Measurements from ENCODE around the gene ZNF622.

Gene ZNF622

GRCh38 chr5:16465544-16466432, at the start of gene ZNF622:
TSS of gene ZNF622 (minus strand) at chr5:16465800. CDS start at chr5:16465665, 135 bp downstream.
- H3K4me1 ChIP-seq (ENCODE audit: control insufficient read depth, low read depth, low read length): peaks cover 4% of the 10 kb centered on the region
- peak within 1 kb of the TSS; percentile 96 for H3K4me3 ChIP-seq (ENCODE audit: low read length)
- H3K36me3 ChIP-seq (ENCODE audit: control insufficient read depth, low read depth, low read length): peaks cover 28% of the 10 kb centered on the region
- no peak within 1 kb of the TSS for H3K27ac ChIP-seq (ENCODE audit: low read length)
- H3K27me3 ChIP-seq (ENCODE audit: control insufficient read depth, insufficient read depth, low read length): no peaks in the 10 kb centered on the region
- H3K9ac ChIP-seq (ENCODE audit: low read length): peak within 1 kb of the TSS; percentile 81
- no peaks in the 10 kb centered on the region for H3K9me3 ChIP-seq (ENCODE audit: control insufficient read depth, low read depth, low read length)

- peaks cover 12% of the 10 kb centered on the region for H3K4me1 ChIP-seq (ENCODE audit: control insufficient read depth, low read depth, low read length)
- H3K9me3 ChIP-seq (ENCODE audit: control insufficient read depth, low read depth, low read length): no peaks in the 10 kb centered on the region
- no peak overlapping the region for H3K27ac ChIP-seq (ENCODE audit: low read length)
- H3K4me3 ChIP-seq (ENCODE audit: low read length): no peak overlapping the region
- no peak overlapping the region for H3K9ac ChIP-seq (ENCODE audit: low read length)
- H3K27me3 ChIP-seq (ENCODE audit: control insufficient read depth, insufficient read depth, low read length): no peaks in the 10 kb centered on the region
- H3K36me3 ChIP-seq (ENCODE audit: control insufficient read depth, low read depth, low read length): no peaks in the 10 kb centered on the region
These were observed 44.5 kb upstream of the ZNF622 start for GRCh38 chr5:16510098-16510497.

DNA sequence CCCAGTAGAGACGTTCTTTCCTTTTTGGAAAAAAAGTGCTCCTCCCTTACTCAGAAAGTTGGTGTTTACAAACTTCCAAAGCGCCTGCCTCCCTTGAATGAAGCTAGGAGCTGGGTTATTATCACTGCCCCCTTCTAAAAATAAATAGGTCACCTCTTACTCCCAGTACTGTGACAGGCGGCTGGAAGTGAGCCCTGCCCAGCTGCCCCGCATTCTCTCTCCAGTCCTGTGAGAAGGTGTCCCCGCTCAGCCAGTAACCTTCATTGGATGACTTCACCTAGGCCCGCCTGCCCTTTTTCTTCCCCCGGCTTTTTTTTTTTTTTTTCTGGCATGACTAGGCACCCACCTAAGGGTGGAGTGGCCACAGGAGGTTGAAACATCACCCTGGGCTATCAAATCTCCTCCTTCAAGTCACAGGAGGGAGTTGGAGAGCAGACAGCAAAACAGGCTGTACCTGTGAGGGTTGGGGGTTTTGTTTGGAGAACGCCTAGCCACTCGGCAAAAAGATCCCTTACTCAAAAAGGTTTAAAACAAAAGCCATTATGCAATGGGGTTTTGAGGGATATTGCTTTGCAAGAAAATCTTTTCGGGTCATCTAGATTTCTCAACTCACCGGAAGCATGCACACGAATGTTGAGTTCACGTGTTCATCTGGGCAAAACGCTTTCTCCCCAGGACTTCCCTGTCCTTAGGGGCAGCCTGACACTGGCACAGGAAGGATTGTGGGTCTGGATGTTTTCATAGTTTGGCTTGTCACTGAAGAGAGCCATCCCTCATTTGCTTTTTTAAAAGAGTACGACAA, 43.3 kb upstream of the ZNF622 start:
- no peaks in the 10 kb centered on the region for H3K9me3 ChIP-seq (ENCODE audit: control insufficient read depth, low read depth, low read length)
- H3K27ac ChIP-seq (ENCODE audit: low read length): no peak overlapping the region
- peak overlapping the region; percentile 22 for H3K9ac ChIP-seq (ENCODE audit: low read length)
- H3K4me3 ChIP-seq (ENCODE audit: low read length): no peak overlapping the region
- no peaks in the 10 kb centered on the region for H3K36me3 ChIP-seq (ENCODE audit: control insufficient read depth, low read depth, low read length)
- H3K4me1 ChIP-seq (ENCODE audit: control insufficient read depth, low read depth, low read length): peaks cover 12% of the 10 kb centered on the region
- H3K27me3 ChIP-seq (ENCODE audit: control insufficient read depth, insufficient read depth, low read length): no peaks in the 10 kb centered on the region

DNA sequence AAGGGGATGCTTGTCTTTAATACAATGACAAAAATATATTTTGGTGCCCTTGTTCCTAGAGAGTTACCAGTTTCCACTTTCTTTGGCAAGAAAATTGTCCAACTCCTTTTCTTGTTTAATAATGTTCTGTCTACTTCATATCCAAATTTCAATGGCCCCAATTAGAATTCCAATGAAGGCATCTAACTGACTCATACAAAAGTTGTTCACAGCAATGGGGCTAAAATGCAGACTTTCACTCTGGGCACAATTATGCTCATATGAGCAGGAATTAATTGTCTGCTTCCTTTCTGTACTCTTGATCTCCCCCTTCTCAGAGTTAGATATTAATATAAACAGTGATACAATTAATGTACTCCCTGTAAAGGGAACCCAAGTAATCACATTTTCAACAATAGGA, 42.1 kb upstream of the ZNF622 start:
- Histone ChIP-seq H3K9ac (ENCODE audit: low read length) (no peak overlapping the region), H3K4me3 (ENCODE audit: low read length) (no peak overlapping the region), H3K9me3 (ENCODE audit: control insufficient read depth, low read depth, low read length) (no peaks in the 10 kb centered on the region), H3K36me3 (ENCODE audit: control insufficient read depth, low read depth, low read length) (no peaks in the 10 kb centered on the region), H3K27me3 (ENCODE audit: control insufficient read depth, insufficient read depth, low read length) (no peaks in the 10 kb centered on the region), H3K27ac (ENCODE audit: low read length) (no peak overlapping the region), H3K4me1 (ENCODE audit: control insufficient read depth, low read depth, low read length) (peaks cover 12% of the 10 kb centered on the region)

DNA sequence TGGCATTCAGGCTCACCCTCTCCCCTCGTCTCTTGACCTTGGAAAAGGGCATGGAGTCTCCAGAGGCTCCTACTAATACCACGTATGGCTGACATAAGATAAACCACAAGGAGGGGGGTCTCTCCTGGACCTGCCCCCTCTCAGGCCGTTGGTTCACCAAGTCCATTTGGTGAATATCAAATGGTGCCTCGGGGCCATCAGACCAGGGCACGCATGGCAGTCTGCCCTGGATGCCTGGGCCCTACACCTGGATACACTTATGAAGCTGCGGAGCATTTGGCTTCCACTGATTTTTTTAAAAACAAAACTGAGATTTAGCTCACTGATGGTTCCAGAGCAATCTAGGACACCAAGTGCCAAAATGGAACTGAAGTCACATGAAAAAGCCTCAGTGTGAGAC, 40.3 kb upstream of the ZNF622 start:
- H3K27ac ChIP-seq (ENCODE audit: low read length): no peak overlapping the region
- peaks cover 12% of the 10 kb centered on the region for H3K4me1 ChIP-seq (ENCODE audit: control insufficient read depth, low read depth, low read length)
- no peak overlapping the region for H3K9ac ChIP-seq (ENCODE audit: low read length)
- no peaks in the 10 kb centered on the region for H3K9me3 ChIP-seq (ENCODE audit: control insufficient read depth, low read depth, low read length)
- no peaks in the 10 kb centered on the region for H3K27me3 ChIP-seq (ENCODE audit: control insufficient read depth, insufficient read depth, low read length)
- H3K4me3 ChIP-seq (ENCODE audit: low read length): no peak overlapping the region
- H3K36me3 ChIP-seq (ENCODE audit: control insufficient read depth, low read depth, low read length): no peaks in the 10 kb centered on the region

DNA sequence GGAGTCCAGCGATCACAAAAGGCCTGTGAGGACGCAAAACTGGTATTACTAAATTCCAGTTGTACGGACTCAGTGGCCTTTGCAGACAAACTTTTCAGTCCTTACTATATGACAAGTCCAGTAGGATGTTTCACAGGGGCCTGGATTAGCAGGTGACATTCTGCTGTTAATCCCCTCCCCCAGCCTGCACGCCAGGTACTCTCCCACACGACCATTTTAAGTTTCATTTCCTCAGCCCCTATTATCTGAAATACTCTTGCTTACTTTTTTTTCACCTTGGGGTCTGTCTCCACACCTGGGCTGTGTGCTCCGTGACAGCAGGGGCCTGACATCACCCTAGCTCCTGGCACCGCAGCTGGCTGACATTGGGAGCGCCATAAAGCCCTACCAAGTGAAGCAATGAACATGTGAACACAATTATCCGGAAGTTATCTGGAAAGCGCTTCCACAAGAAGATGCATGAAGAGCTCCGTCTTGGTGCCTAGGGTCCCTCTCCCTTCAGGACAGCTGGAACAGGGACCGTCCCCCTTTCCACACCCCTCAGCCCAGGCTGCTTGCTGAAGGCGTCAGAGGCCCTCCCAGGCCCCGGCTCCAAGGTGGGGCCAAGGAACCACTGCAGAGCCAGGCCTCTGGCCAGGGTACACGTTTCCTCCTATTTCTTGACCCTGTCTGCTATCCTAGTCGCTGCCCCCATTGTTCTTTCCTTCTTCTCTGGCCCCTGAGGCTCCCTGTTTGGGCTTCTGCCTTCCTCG, 39.7 kb upstream of the ZNF622 start:
- Histone ChIP-seq H3K4me1 (ENCODE audit: control insufficient read depth, low read depth, low read length) (peaks cover 12% of the 10 kb centered on the region), H3K27ac (ENCODE audit: low read length) (no peak overlapping the region), H3K4me3 (ENCODE audit: low read length) (no peak overlapping the region), H3K9ac (ENCODE audit: low read length) (no peak overlapping the region), H3K27me3 (ENCODE audit: control insufficient read depth, insufficient read depth, low read length) (no peaks in the 10 kb centered on the region), H3K36me3 (ENCODE audit: control insufficient read depth, low read depth, low read length) (no peaks in the 10 kb centered on the region), H3K9me3 (ENCODE audit: control insufficient read depth, low read depth, low read length) (no peaks in the 10 kb centered on the region)

GRCh38 chr5:16504571-16504970, 39.0 kb upstream of the ZNF622 start:
- Histone ChIP-seq H3K4me3 (ENCODE audit: low read length) (no peak overlapping the region), H3K27ac (ENCODE audit: low read length) (no peak overlapping the region), H3K36me3 (ENCODE audit: control insufficient read depth, low read depth, low read length) (no peaks in the 10 kb centered on the region), H3K27me3 (ENCODE audit: control insufficient read depth, insufficient read depth, low read length) (no peaks in the 10 kb centered on the region), H3K4me1 (ENCODE audit: control insufficient read depth, low read depth, low read length) (peaks cover 12% of the 10 kb centered on the region), H3K9me3 (ENCODE audit: control insufficient read depth, low read depth, low read length) (no peaks in the 10 kb centered on the region), H3K9ac (ENCODE audit: low read length) (no peak overlapping the region)

DNA sequence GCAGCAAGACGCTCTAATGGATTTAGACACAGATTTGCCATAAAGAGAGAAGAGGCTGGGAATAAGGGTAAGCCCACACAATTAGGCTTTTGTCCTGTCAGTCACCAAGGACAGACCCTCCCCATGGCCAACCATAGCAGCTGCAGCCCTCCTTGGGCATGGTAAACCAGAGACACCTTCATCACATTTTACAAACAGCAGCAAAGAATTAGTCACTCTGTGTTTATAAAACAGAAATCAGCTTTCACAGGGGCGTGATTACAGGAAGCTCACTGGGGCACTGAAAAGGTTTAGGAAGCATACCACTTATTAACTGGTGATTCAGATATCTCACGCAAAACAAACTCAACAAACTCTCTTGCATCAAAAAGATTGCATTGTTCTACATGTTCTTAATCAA, 37.3 kb upstream of the ZNF622 start:
- no peaks in the 10 kb centered on the region for H3K9me3 ChIP-seq (ENCODE audit: control insufficient read depth, low read depth, low read length)
- no peak overlapping the region for H3K9ac ChIP-seq (ENCODE audit: low read length)
- no peak overlapping the region for H3K27ac ChIP-seq (ENCODE audit: low read length)
- H3K4me1 ChIP-seq (ENCODE audit: control insufficient read depth, low read depth, low read length): no peaks in the 10 kb centered on the region
- no peak overlapping the region for H3K4me3 ChIP-seq (ENCODE audit: low read length)
- no peaks in the 10 kb centered on the region for H3K36me3 ChIP-seq (ENCODE audit: control insufficient read depth, low read depth, low read length)
- H3K27me3 ChIP-seq (ENCODE audit: control insufficient read depth, insufficient read depth, low read length): no peaks in the 10 kb centered on the region

DNA sequence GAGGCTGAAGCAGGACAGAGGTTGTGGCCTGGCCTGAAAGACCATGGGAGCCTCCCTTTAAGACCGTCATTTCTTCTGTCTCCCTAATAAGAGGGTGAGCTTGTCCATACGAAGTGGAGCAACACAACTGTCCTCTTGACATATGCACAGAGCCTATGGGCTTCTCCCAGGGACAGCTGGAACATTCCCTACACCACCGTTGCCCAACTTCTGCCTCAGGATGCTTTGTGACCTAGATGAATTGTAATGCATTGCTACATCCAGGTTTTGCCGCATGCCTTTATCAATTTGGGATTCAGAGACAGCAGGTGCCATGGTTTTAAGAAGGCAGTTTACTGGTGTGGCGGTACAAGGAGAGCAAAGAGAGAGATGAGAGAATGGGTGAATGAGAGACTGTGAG, 34.4 kb upstream of the ZNF622 start:
- H3K4me3 ChIP-seq (ENCODE audit: low read length): no peak overlapping the region
- no peaks in the 10 kb centered on the region for H3K27me3 ChIP-seq (ENCODE audit: control insufficient read depth, insufficient read depth, low read length)
- H3K4me1 ChIP-seq (ENCODE audit: control insufficient read depth, low read depth, low read length): no peaks in the 10 kb centered on the region
- H3K36me3 ChIP-seq (ENCODE audit: control insufficient read depth, low read depth, low read length): no peaks in the 10 kb centered on the region
- H3K27ac ChIP-seq (ENCODE audit: low read length): no peak overlapping the region
- peaks cover 4% of the 10 kb centered on the region for H3K9me3 ChIP-seq (ENCODE audit: control insufficient read depth, low read depth, low read length)
- H3K9ac ChIP-seq (ENCODE audit: low read length): no peak overlapping the region

- Histone ChIP-seq H3K27ac (ENCODE audit: low read length) (no peak overlapping the region), H3K4me1 (ENCODE audit: control insufficient read depth, low read depth, low read length) (no peaks in the 10 kb centered on the region), H3K9ac (ENCODE audit: low read length) (no peak overlapping the region), H3K36me3 (ENCODE audit: control insufficient read depth, low read depth, low read length) (no peaks in the 10 kb centered on the region), H3K27me3 (ENCODE audit: control insufficient read depth, insufficient read depth, low read length) (no peaks in the 10 kb centered on the region), H3K9me3 (ENCODE audit: control insufficient read depth, low read depth, low read length) (peaks cover 9% of the 10 kb centered on the region), H3K4me3 (ENCODE audit: low read length) (no peak overlapping the region)
These were observed 31.9 kb upstream of the ZNF622 start for GRCh38 chr5:16497546-16497945.

DNA sequence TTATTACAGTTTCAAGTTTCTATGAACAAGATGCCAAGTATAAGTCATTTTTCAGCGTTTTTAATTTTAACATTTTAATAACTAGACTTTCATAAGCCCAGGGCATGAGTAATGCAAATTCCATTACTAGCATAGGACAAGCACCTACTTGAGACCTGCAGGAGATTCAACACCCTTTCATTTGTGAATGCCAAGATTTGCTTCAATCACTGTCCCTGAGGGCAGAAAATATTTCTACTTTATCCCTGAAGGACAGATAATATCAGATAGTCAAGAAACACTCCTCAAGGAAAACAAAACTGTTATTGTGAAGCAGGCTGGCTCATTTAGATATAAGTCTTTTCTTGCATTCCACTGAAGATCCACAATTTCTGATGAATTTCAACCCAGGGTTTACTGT, 27.7 kb upstream of the ZNF622 start:
- H3K27ac ChIP-seq (ENCODE audit: low read length): no peak overlapping the region

More for the DNA sequence above, 27.7 kb upstream of the ZNF622 start:
- no peaks in the 10 kb centered on the region for H3K27me3 ChIP-seq (ENCODE audit: control insufficient read depth, insufficient read depth, low read length)
- H3K4me1 ChIP-seq (ENCODE audit: control insufficient read depth, low read depth, low read length): no peaks in the 10 kb centered on the region
- H3K9ac ChIP-seq (ENCODE audit: low read length): no peak overlapping the region
- H3K9me3 ChIP-seq (ENCODE audit: control insufficient read depth, low read depth, low read length): peaks cover 9% of the 10 kb centered on the region
- no peak overlapping the region for H3K4me3 ChIP-seq (ENCODE audit: low read length)
- H3K36me3 ChIP-seq (ENCODE audit: control insufficient read depth, low read depth, low read length): no peaks in the 10 kb centered on the region

Data from iPS-18a (cell line).